HUES6 (cell line): ENCODE results near the gene BICC1.
"Not testable (repeated sequence)": the region's sequence is repeated elsewhere in the genome, so short reads cannot be mapped to it uniquely, and the experiment has no call there.

Experiments used
- H3K27ac ChIP-seq: 2 replicates; pipeline ENCODE4 v1.7.0; 2013; ENCODE audit warnings: low read depth, mild to moderate bottlenecking, low read length, inconsistent platforms
- H3K27me3 ChIP-seq: 2 replicates; pipeline ENCODE4 v1.6.1; 2013; ENCODE audit warnings: low read length; ENCODE audit not compliant: control insufficient read depth, insufficient read depth
- H3K36me3 ChIP-seq: 2 replicates; pipeline ENCODE4 v1.6.1; 2013; ENCODE audit warnings: low read length; ENCODE audit not compliant: control insufficient read depth, insufficient read depth
- H3K4me1 ChIP-seq: 2 replicates; pipeline ENCODE4 v1.6.1; 2013; ENCODE audit warnings: low read length; ENCODE audit not compliant: control insufficient read depth, insufficient read depth
- H3K4me3 ChIP-seq: 2 replicates; pipeline ENCODE4 v1.5.1; 2013; ENCODE audit warnings: low read depth, low read length
- H3K9ac ChIP-seq: one replicate; pipeline ENCODE4 v1.6.1; 2013; ENCODE audit warnings: mild to moderate bottlenecking, low read length
- H3K9me3 ChIP-seq: 2 replicates; pipeline ENCODE4 v1.6.1; 2013; ENCODE audit warnings: low read depth, low read length; ENCODE audit not compliant: control insufficient read depth, insufficient read depth

The BICC1 gene

GRCh38 chr10:58842860-58843376, 330.2 kb downstream of the BICC1 start:
- peaks cover 7% of the 10 kb centered on the region; the same call in 1 of the 2 replicates for H3K4me1 ChIP-seq
- no peak overlapping the region for H3K27ac ChIP-seq
- H3K27me3 ChIP-seq, result no peaks in the 10 kb centered on the region
- no peaks in the 10 kb centered on the region for H3K9me3 ChIP-seq
- no peaks in the 10 kb centered on the region for H3K36me3 ChIP-seq
- no peak overlapping the region for H3K9ac ChIP-seq
- no peak overlapping the region for H3K4me3 ChIP-seq

GRCh38 chr10:58843760-58844159, 331.1 kb downstream of the BICC1 start:
- no peaks in the 10 kb centered on the region for H3K27me3 ChIP-seq
- H3K4me1 ChIP-seq, result peaks cover 7% of the 10 kb centered on the region; the same call in 1 of the 2 replicates
- H3K27ac ChIP-seq, result no peak overlapping the region
- H3K9me3 ChIP-seq, result no peaks in the 10 kb centered on the region
- no peak overlapping the region for H3K9ac ChIP-seq
- H3K36me3 ChIP-seq, result no peaks in the 10 kb centered on the region
- H3K4me3 ChIP-seq, result no peak overlapping the region

- Histone ChIP-seq H3K9me3 (no peaks in the 10 kb centered on the region), H3K4me3 (no peak overlapping the region), H3K4me1 (peaks cover 7% of the 10 kb centered on the region; the same call in 1 of the 2 replicates), H3K36me3 (no peaks in the 10 kb centered on the region), H3K9ac (no peak overlapping the region), H3K27me3 (no peaks in the 10 kb centered on the region), H3K27ac (no peak overlapping the region)
Observed at GRCh38 chr10:58844680-58845079, 332.0 kb downstream of the BICC1 start.

DNA sequence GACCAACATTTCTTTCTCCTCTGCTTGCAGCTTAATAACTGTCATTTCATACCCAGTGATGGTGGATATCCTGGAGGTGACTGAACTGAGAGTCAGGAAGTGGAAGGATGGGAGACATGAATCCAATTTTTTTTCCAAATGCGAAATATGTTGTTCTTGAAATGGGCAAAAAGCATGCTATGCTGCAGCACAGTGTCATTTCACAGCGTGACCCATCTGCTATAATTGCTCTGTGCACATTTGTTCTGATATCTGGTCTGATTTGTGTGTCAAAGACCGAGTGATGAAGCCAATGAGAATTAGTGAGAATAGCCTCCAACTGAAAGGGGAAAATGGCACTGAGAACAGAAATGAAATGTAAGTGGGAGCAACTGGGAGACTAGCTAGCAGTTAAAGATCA, 334.2 kb downstream of the BICC1 start:
- H3K27me3 ChIP-seq, result no peaks in the 10 kb centered on the region
- no peak overlapping the region for H3K27ac ChIP-seq
- H3K36me3 ChIP-seq, result no peaks in the 10 kb centered on the region
- H3K9ac ChIP-seq, result no peak overlapping the region
- H3K9me3 ChIP-seq, result no peaks in the 10 kb centered on the region
- H3K4me3 ChIP-seq, result no peak overlapping the region
- peaks cover 7% of the 10 kb centered on the region; the same call in 1 of the 2 replicates for H3K4me1 ChIP-seq

DNA sequence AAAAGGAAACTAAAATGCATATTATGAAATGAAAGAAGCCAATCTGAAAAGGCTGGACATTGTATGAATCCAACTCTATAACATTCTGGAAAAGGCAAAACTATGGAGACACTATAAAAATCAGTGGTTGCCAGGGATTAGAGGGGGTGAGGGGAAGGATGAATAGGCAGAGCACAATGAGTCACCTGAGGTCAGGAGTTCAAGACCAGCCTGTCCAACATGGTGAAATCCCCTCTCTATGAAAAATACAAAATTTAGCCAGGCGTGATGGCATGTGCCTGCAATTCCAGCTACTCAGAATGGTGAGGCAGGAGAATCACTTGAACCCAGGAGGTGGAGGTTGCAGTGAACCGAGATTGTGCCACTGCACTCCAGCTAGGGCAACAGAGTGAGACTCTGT, 338.9 kb downstream of the BICC1 start:
- H3K9me3 ChIP-seq, result no peaks in the 10 kb centered on the region
- H3K4me1 ChIP-seq, result peaks cover 4% of the 10 kb centered on the region; the same call in 1 of the 2 replicates
- H3K4me3 ChIP-seq, result no peak overlapping the region
- no peaks in the 10 kb centered on the region for H3K36me3 ChIP-seq
- H3K27me3 ChIP-seq, result no peaks in the 10 kb centered on the region
- H3K27ac ChIP-seq, result no peak overlapping the region
- no peak overlapping the region for H3K9ac ChIP-seq

GRCh38 chr10:58853668-58854067, 341.0 kb downstream of the BICC1 start:
- peaks cover 9% of the 10 kb centered on the region; the same call in 1 of the 2 replicates for H3K4me1 ChIP-seq
- no peaks in the 10 kb centered on the region for H3K27me3 ChIP-seq
- no peak overlapping the region for H3K9ac ChIP-seq
- H3K27ac ChIP-seq, result no peak overlapping the region
- H3K4me3 ChIP-seq, result no peak overlapping the region
- peaks cover 5% of the 10 kb centered on the region; the same call in 1 of the 2 replicates for H3K9me3 ChIP-seq
- no peaks in the 10 kb centered on the region for H3K36me3 ChIP-seq

DNA sequence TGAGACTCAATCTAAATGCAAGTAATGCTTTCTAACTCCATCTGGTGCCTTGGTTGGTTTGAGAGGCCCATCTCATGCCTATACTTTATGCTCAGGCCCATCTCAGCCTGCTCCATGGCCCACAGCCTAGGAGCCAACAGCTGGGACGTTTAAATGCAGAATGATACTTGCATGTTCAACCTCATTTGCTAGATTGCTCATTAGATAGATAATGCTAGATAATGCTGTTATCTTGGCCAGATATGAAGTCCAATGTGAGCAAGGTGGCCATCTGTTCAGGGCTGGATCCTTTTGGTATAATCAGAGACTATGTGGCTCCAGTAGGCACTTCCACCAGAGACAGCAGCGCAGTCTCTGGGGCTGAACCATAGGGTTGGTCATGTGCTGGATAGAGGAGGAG, 342.1 kb downstream of the BICC1 start:
- no peaks in the 10 kb centered on the region for H3K27me3 ChIP-seq
- no peak overlapping the region for H3K4me3 ChIP-seq
- no peaks in the 10 kb centered on the region for H3K36me3 ChIP-seq
- H3K9ac ChIP-seq, result no peak overlapping the region
- no peak overlapping the region for H3K27ac ChIP-seq
- peaks cover 9% of the 10 kb centered on the region; the same call in 1 of the 2 replicates for H3K4me1 ChIP-seq
- H3K9me3 ChIP-seq, result peaks cover 5% of the 10 kb centered on the region; the same call in 1 of the 2 replicates

DNA sequence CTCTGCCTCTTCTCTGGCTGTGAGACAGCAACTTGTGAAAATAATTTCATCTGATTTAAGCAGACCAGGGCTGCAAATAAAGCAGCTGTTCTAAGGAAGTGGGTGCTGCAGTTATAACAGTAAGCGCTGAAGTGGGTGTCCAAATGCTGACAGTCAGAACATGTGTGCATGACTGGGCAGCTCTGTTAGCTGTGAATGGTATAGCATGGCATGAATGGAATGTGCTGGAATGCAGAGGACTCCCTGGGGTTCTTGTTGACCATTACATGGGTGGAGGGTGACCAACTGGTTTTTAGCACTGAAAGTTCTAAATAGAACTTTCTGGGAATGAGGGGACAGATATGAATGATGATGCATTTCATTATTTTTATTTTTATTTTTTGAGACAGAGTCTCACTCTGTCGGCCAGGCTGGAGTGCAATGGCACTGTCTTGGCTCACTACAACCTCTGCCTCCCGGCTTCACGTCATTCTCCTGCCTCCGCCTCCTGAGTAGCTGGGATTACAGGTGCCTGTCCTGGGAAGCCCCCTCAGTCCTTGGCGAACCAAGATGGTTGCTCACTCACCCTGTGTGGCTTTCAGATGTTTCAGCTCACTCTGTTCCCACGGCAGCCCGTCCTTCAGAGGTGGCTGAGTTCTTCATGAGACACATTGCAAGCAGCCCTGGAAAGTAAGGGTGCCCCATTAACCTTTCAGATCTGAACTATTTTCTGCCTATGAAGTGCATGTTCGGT, 344.0 kb downstream of the BICC1 start:
- Histone ChIP-seq H3K9me3 (peaks cover 5% of the 10 kb centered on the region; the same call in 1 of the 2 replicates), H3K4me3 (no peak overlapping the region), H3K4me1 (peaks cover 9% of the 10 kb centered on the region; the same call in 1 of the 2 replicates), H3K27ac (no peak overlapping the region), H3K9ac (no peak overlapping the region), H3K27me3 (no peaks in the 10 kb centered on the region), H3K36me3 (no peaks in the 10 kb centered on the region)

- no peak overlapping the region for H3K27ac ChIP-seq
- H3K36me3 ChIP-seq, result no peaks in the 10 kb centered on the region
- no peaks in the 10 kb centered on the region for H3K27me3 ChIP-seq
- no peak overlapping the region for H3K4me3 ChIP-seq
- peaks cover 5% of the 10 kb centered on the region; the same call in 1 of the 2 replicates for H3K9me3 ChIP-seq
- H3K4me1 ChIP-seq, result peaks cover 9% of the 10 kb centered on the region; the same call in 1 of the 2 replicates
- no peak overlapping the region for H3K9ac ChIP-seq
Observed at GRCh38 chr10:58857251-58857805, 344.7 kb downstream of the BICC1 start.

DNA sequence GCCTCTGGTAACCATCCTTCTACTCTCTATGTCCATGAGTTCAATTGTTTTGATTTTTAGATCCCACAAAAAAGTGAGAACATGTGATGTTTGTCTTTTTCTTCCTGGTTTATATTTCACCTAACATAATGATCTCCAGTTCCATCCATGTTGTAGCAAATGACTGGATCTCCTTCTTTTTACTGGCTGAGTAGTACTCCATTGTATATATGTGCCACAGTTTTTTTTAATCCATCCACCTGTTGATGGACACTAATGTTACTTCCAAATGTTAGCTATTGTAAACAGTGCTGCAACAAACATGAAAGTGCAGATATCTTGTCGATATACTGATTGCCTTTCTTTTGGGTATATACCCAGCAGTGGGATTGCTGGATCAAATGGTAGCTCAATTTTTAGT, 345.5 kb downstream of the BICC1 start:
- not testable (repeated sequence) for H3K36me3 ChIP-seq, H3K27me3 ChIP-seq, H3K4me1 ChIP-seq, H3K27ac ChIP-seq, H3K9ac ChIP-seq, H3K9me3 ChIP-seq, H3K4me3 ChIP-seq

DNA sequence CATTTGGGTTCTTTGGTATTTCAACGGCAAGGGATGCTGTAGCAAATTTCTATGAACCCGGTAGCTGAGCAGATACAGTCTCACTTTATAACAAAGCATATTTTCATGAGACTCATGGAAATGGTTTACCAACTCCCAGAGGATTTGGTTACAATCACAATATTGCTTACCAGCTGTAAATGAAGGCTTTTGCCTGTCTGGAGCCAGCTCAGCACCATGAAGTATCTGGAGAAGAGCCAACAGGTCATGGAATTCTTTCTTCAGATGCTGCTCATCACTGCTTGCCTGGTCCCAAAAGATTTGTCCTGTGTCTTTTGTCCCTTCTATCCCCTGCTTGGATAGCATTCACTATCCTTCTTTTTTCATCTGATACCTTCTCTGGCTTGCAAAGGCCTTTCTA, 346.9 kb downstream of the BICC1 start:
- H3K27ac ChIP-seq, result no peak overlapping the region
- no peaks in the 10 kb centered on the region for H3K27me3 ChIP-seq
- H3K4me1 ChIP-seq, result peaks cover 9% of the 10 kb centered on the region; the same call in 1 of the 2 replicates
- H3K36me3 ChIP-seq, result no peaks in the 10 kb centered on the region
- no peak overlapping the region for H3K9ac ChIP-seq
- peaks cover 5% of the 10 kb centered on the region; the same call in 1 of the 2 replicates for H3K9me3 ChIP-seq
- H3K4me3 ChIP-seq, result no peak overlapping the region
